Ammon's horn (tissue), 1 donor: Measurements from ENCODE around the gene NHLRC4.
A peak's percentile ranks its signal among the peaks of the same experiment; 100 is the strongest.

Experiments
- DNase-seq: peaks from one replicate; pipeline ENCODE4 v3.0.0-alpha.2; 2016; ENCODE audit warnings: low spot score

Gene NHLRC4

GRCh38 chr16:565419-566330 lies 1.1 kb upstream of the NHLRC4 start:
- DNase-seq: no peak

DNA sequence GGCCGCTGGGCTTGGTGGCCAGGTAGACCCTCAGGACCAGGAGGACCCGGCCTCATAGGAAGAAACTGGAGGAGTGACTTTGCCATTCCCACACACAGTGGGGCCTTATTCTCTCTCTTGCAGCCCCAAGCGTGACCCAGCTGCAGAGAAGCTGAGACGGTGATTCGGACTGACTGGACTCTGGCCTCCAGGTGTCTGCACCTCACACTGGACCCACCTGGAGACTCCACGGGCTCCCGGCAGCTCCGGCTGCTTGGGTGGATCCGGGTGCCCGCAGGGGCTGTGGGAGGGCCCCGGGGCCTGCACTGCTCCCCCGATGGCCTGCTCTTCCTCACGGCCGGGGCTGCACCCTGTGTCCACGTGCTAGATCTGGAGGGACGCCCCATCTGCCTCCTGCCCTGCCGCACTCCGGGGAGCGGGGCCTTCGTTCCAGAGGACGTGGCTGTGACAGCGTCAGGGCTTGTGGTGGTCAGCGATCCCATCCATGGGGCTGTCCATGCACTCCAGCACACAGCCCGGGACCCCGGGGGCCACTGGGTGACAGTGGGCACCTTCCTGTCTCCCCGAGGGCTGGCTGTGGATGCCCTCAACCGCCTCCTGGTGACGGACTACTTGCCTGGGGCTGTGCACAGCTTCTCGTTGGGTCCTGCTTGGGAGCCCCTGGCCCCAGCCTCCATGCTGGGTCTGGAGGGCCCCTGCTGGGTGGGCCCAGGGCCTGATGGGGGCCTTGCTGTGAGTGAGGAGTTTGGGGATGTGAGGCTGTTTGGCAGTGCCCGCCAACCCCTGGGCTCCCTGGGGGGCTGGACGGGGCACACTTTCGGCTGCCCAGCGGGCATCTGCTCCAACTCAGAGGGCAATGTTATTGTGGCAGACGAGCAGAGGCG lies 810 bp downstream of the NHLRC4 start:
- no peak for DNase-seq

GRCh38 chr16:568401-569258 lies 1.8 kb downstream of the NHLRC4 start:
- no peak for DNase-seq

DNA sequence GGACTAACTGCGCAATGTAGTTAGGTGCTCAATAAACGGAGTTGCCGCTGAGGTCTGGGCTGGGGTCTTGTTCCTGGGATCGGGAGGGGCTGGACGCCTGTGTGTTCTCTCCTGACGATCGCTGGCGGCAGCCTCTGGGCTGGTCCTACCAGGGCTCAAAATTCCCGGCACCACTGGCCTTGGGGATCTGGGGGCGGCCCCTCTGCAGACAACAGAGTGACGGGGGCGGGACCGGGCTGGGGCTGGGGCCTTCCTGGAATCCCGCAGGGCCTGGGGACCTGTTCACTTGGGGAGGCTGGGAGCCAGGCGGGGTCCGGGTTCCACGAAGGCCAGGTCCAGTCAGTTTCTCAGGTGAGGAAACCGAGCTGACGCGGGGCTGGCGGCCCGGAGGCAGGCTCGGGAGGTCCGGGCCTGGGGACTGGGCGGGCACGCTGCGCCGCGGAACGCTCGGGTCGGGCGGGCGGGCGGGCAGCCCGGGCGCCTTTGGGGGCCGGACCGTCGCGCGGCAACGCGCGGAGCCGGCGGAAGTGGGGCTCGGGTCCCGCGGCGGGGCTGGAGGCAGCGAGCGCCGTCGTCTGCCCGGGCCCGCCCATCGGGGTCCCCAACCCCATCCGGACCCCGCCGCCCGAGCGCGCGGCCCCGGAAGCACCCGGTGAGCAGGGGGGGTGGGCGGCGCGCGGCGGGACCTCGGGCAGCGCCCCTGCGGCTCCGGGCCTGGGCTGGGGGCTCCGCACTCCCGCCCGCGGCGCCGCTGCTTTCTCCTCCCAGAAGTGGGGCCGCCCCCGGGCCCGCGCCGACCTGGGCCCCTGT lies 2.8 kb downstream of the NHLRC4 start, which contains the start of gene PIGQ:
TSS of gene PIGQ (plus strand) at position 524 of the 810 bp plus-strand sequence. CDS start 4,107 bp downstream, outside the sequence.
- DNase-seq: peak; percentile 39

- DNase-seq: no peak
Observed at GRCh38 chr16:572865-573650, 6.3 kb downstream of the NHLRC4 start.

GRCh38 chr16:574021-574760 lies 7.4 kb downstream of the NHLRC4 start:
- DNase-seq: no peak

DNA sequence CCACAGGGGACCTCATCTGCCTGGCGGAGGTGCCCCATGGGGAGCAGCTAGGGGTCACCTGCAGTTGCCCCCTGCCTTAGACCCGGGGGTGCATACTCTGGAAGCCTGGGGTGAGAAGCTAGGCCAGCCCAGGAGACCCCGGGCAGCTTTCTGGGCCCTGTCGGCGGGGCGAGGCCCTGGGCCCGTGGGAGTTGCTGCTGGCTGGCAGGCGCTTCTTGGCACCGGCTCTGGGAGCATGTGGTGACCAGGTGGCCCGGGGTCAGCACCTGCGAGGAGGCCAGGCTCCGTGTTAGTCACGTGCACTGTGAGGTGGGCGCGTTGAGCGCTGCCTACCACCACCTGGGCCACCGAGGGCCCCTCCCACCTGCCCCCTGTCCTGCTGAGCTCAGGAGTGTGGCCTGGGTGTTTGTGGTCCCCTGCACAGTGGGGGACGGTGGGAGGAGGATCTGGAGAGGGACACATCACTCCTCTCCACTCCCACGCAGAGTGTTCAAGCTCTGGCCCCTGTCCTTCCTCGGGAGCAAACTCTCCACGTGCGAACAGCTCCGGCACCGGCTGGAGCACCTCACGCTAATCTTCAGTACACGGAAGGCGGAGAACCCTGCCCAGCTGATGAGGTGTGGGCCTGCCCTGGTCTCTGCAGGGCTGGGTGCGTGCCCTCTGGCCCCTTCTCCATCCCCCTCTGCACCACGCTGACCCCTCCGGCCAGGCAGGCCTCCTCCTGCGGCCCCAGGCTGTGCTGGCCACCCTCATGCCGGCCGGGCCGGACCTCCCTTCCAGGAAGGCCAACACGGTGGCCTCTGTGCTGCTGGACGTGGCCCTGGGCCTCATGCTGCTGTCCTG lies 8.8 kb downstream of the NHLRC4 start:
- DNase-seq: no peak

DNA sequence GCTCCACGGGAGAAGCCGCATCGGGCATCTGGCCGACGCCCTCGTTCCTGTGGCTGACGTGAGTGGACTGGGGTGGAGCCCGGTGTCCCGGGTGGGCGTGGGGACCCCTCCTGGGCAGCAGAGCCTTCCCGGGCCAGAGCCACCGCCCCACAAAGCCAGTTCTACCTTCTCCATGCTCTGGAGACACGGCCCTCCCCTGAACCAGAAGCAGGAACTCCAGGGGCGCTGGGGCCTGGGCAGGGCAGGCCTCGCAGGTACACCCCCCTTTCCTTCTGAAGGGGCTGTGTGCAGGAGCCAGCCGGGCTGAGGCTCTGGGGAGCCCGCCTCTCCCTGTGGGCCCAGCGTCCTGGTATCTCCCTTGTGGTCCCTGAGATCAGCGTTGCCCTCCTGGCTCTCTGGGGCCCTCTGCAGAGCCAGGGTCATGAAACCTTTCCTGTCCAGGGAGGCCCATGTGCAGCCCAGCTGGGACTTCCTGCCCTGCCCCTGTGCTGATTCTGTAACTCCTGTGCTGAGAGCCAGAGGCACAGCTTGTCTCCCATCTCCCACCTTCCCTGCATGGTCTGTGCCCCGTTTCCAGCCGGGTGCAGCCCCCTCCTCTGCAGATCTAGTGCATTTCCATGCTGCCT lies 9.5 kb downstream of the NHLRC4 start:
- DNase-seq: no peak

GRCh38 chr16:576823-577201 lies 10.0 kb downstream of the NHLRC4 start:
- no peak for DNase-seq

GRCh38 chr16:577796-578195 lies 11.0 kb downstream of the NHLRC4 start:
- DNase-seq: no peak

- no peak for DNase-seq
Observed at GRCh38 chr16:578232-578869, 11.5 kb downstream of the NHLRC4 start.

DNA sequence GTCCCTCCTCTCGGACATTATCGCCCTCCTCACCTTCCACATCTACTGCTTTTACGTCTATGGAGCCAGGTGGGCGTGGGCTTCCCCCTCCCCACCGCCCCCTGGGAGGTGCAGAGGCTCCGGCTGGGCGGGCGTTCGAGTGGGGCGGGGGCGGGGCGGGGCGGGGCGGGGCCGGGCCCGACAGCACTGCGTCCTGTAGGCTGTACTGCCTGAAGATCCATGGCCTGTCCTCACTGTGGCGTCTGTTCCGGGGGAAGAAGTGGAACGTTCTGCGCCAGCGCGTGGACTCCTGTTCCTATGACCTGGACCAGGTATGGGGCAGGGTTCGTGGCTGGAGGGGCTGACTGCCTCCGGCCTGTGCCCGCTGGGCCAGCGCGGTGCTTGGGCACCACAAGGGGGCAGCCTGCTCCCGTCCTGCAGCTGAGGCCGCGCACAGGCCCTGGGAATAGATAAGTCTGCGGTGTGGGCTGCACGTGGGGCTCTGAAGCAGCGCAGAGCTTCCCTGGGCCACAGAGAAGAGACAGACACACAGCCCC lies 12.1 kb downstream of the NHLRC4 start:
- peak; percentile 72 for DNase-seq

GRCh38 chr16:580141-580945 lies 13.5 kb downstream of the NHLRC4 start:
- DNase-seq: no peak

GRCh38 chr16:580946-581498 lies 14.2 kb downstream of the NHLRC4 start:
- no peak for DNase-seq

DNA sequence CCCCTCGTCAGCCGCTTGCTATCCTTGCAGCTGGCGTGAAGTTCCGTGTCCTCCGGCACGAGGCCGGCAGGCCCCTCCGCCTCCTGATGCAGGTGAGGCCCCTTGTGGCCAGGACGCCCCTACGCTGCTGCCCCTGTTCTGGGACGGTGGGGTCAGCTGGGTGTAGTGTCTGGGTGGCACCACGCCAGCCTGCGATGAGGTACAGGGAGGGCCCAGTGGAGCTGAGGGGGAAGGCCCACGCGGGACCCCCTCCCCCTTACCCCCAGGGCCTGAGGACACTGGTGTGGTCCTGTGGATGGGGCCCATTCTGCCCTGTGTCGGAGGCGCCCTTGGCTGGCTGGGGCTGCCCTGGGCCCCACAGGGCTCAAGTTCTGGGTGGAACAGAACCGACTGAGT lies 15.4 kb downstream of the NHLRC4 start:
- no peak for DNase-seq
